Activated CD8-positive, alpha-beta memory T cell treated with anti-CD3 and anti-CD28 coated beads for 48 hours (primary cell): ENCODE results near the gene VCP.

Experiments used
- DNase-seq, 3 experiments: peaks; one replicate each; pipeline ENCODE4 v3.0.0-alpha.2; 2020; ENCODE audit warnings: low read depth in 2 of 3, low spot score in 2 of 3

Gene VCP

GRCh38 chr9:35103660-35104191, 31.3 kb upstream of the VCP start:
- no peak for DNase-seq

- DNase-seq, result peak in 2 of 3 experiments; percentile 70 to 72
Observed at GRCh38 chr9:35102769-35103659, 30.6 kb upstream of the VCP start, which contains the start of gene STOML2. TSS of gene STOML2 (minus strand) at chr9:35103131. CDS start at chr9:35103094, 37 bp downstream.

- no peak for DNase-seq
Observed at GRCh38 chr9:35102465-35102768, 30.0 kb upstream of the VCP start.

GRCh38 chr9:35097573-35097972, 25.1 kb upstream of the VCP start:
- no peak for DNase-seq

GRCh38 chr9:35096035-35096849, 23.8 kb upstream of the VCP start, which contains the start of gene PIGO:
TSS of gene PIGO (minus strand) at chr9:35096591. CDS start at chr9:35095565, 1,026 bp downstream.
- peak; percentile 79 to 86 (median 80) for DNase-seq

- DNase-seq, result no peak
Observed at GRCh38 chr9:35091536-35091935, 19.1 kb upstream of the VCP start.

- no peak for DNase-seq
Observed at GRCh38 chr9:35089434-35089833, 17.0 kb upstream of the VCP start.

- no peak for DNase-seq
Observed at GRCh38 chr9:35085078-35085477, 12.7 kb upstream of the VCP start.

GRCh38 chr9:35079426-35080341, 7.3 kb upstream of the VCP start, which contains the start of gene FANCG:
TSS of gene FANCG (minus strand) at chr9:35079942. CDS start at chr9:35079524, 418 bp downstream.
- DNase-seq, result peak; percentile 64 to 76 (median 65)

GRCh38 chr9:35079041-35079425, 6.6 kb upstream of the VCP start:
- no peak for DNase-seq

GRCh38 chr9:35078066-35078465, 5.6 kb upstream of the VCP start:
- DNase-seq, result no peak

- no peak for DNase-seq
Observed at GRCh38 chr9:35076848-35077247, 4.4 kb upstream of the VCP start.

GRCh38 chr9:35075358-35075757, 2.9 kb upstream of the VCP start:
- no peak for DNase-seq

- DNase-seq, result no peak
Observed at GRCh38 chr9:35074791-35075190, 2.4 kb upstream of the VCP start.

GRCh38 chr9:35074141-35074540, 1.7 kb upstream of the VCP start:
- no peak for DNase-seq

- no peak for DNase-seq
Observed at GRCh38 chr9:35073279-35073612, 821 bp upstream of the VCP start.

GRCh38 chr9:35071814-35072460, 488 bp downstream of the VCP start:
- peak; percentile 46 to 70 (median 65) for DNase-seq

- DNase-seq, result no peak
Observed at GRCh38 chr9:35070823-35071813, 1.3 kb downstream of the VCP start.

- DNase-seq, result no peak
Observed at GRCh38 chr9:35069020-35069419, 3.4 kb downstream of the VCP start.
